H9 (cell line): Measurements from ENCODE around the gene POU6F2. TPM values are rescaled to one million over a fixed set of nuclear protein-coding genes. Genes with fewer than 3 reads are reported as not detected.

Experiments
- DNase-seq: peaks from one replicate; pipeline ENCODE4 v3.0.0-alpha.2; 2017
- H2AFZ ChIP-seq: one replicate; pipeline ENCODE4 v1.6.1; 2013; ENCODE audit warnings: mild to moderate bottlenecking, low read length, control low read depth, moderate library complexity
- H2AK5ac ChIP-seq: 2 replicates; pipeline ENCODE4 v1.6.1; 2013; ENCODE audit warnings: low read length, control low read depth, mixed read lengths; ENCODE audit not compliant: insufficient read length
- H2BK120ac ChIP-seq: one replicate; pipeline ENCODE4 v1.6.1; 2013; ENCODE audit warnings: low read depth, mild to moderate bottlenecking, low read length, control low read depth, inconsistent platforms; ENCODE audit not compliant: poor library complexity, severe bottlenecking
- H2BK12ac ChIP-seq: 2 replicates; pipeline ENCODE4 v1.6.1; 2013; ENCODE audit warnings: low read length, control low read depth, mixed read lengths, low read depth; ENCODE audit not compliant: insufficient read length
- H2BK15ac ChIP-seq: 2 replicates; pipeline ENCODE4 v1.6.1; 2013; ENCODE audit warnings: low read depth, low read length, control low read depth
- H2BK20ac ChIP-seq: one replicate; pipeline ENCODE4 v1.6.1; 2013; ENCODE audit warnings: low read depth, mild to moderate bottlenecking, low read length, control low read depth, inconsistent platforms; ENCODE audit not compliant: poor library complexity, severe bottlenecking
- H2BK5ac ChIP-seq: 2 replicates; pipeline ENCODE4 v1.6.1; 2013; ENCODE audit warnings: low read length, control low read depth, mixed read lengths; ENCODE audit not compliant: insufficient read length
- H3K14ac ChIP-seq: 2 replicates; pipeline ENCODE4 v1.6.1; 2013; ENCODE audit warnings: low read length, control low read depth; ENCODE audit not compliant: insufficient read depth
- H3K18ac ChIP-seq: 2 replicates; pipeline ENCODE4 v1.6.1; 2013; ENCODE audit warnings: low read depth, mild to moderate bottlenecking, mixed read lengths, low read length, control low read depth; ENCODE audit not compliant: insufficient read length
- H3K23ac ChIP-seq: 2 replicates; pipeline ENCODE4 v1.6.1; 2013; ENCODE audit warnings: low read length, control low read depth, mixed read lengths, low read depth; ENCODE audit not compliant: insufficient read length
- H3K23me2 ChIP-seq: 2 replicates; pipeline ENCODE4 v1.6.1; 2013; ENCODE audit warnings: low read depth, mild to moderate bottlenecking, mixed read lengths, low read length, control low read depth; ENCODE audit not compliant: insufficient read length, poor library complexity, severe bottlenecking
- H3K27ac ChIP-seq: 2 replicates; pipeline ENCODE4 v1.5.1; 2013; ENCODE audit warnings: low read length, control low read depth, mixed read lengths, low read depth; ENCODE audit not compliant: insufficient read length
- H3K27me3 ChIP-seq: 2 replicates; pipeline ENCODE4 v1.6.1; 2013; ENCODE audit warnings: low read length, control low read depth, inconsistent platforms; ENCODE audit not compliant: insufficient read depth
- H3K4ac ChIP-seq: 2 replicates; pipeline ENCODE4 v1.6.1; 2013; ENCODE audit warnings: low read depth, mild to moderate bottlenecking, control low read depth, inconsistent platforms, low read length, moderate library complexity
- H3K4me1 ChIP-seq: 2 replicates; pipeline ENCODE4 v1.6.1; 2013; ENCODE audit warnings: low read length, control low read depth, inconsistent platforms; ENCODE audit not compliant: insufficient read depth
- H3K4me2 ChIP-seq: 2 replicates; pipeline ENCODE4 v1.6.1; 2013; ENCODE audit warnings: low read length, control low read depth, mixed read lengths; ENCODE audit not compliant: insufficient read length, insufficient read depth
- H3K56ac ChIP-seq: 2 replicates; pipeline ENCODE4 v1.6.1; 2013; ENCODE audit warnings: low read depth, mild to moderate bottlenecking, mixed read lengths, low read length, control low read depth; ENCODE audit not compliant: insufficient read length
- H3K79me1 ChIP-seq: 2 replicates; pipeline ENCODE4 v1.6.1; 2013; ENCODE audit warnings: low read depth, mild to moderate bottlenecking, moderate library complexity, low read length, control low read depth, inconsistent platforms; ENCODE audit not compliant: insufficient read depth, poor library complexity, severe bottlenecking
- H3K79me2 ChIP-seq: 2 replicates; pipeline ENCODE4 v1.6.1; 2013; ENCODE audit warnings: low read length, control low read depth, inconsistent platforms; ENCODE audit not compliant: insufficient read depth
- H3K9ac ChIP-seq: 2 replicates; pipeline ENCODE4 v1.6.1; 2013; ENCODE audit warnings: low read length, control low read depth, mixed read lengths; ENCODE audit not compliant: insufficient read length; ENCODE audit errors: extremely low read depth
- H3K9me3 ChIP-seq: one replicate; pipeline ENCODE4 v1.6.1; 2013; ENCODE audit warnings: low read depth, low read length, inconsistent platforms; ENCODE audit not compliant: control insufficient read depth
- H3T11ph ChIP-seq: one replicate; pipeline ENCODE4 v1.6.1; 2013; ENCODE audit warnings: mild to moderate bottlenecking, low read length, control low read depth, inconsistent platforms
- H4K20me1 ChIP-seq: one replicate; pipeline ENCODE4 v1.6.1; 2013; ENCODE audit not compliant: control insufficient read depth, insufficient read length, insufficient read depth
- H4K5ac ChIP-seq: 2 replicates; pipeline ENCODE4 v1.6.1; 2013; ENCODE audit warnings: low read depth, mild to moderate bottlenecking, mixed read lengths, low read length, control low read depth; ENCODE audit not compliant: insufficient read length
- H4K8ac ChIP-seq: replicated peaks from 2 replicates; pipeline ENCODE4 v1.6.1; 2013; ENCODE audit warnings: low read length, control low read depth, mixed read lengths, low read depth; ENCODE audit not compliant: insufficient read length
- H4K91ac ChIP-seq: 2 replicates; pipeline ENCODE4 v1.6.1; 2013; ENCODE audit warnings: low read depth, mild to moderate bottlenecking, moderate library complexity, mixed read lengths, low read length, control low read depth; ENCODE audit not compliant: insufficient read length
- H3K27ac Mint-ChIP-seq, 3 experiments: 2 replicates in 2 of 3; 3 replicates in 1 of 3; pipeline ENCODE4 v1.8.0; 2020 to 2021; ENCODE audit warnings: mixed read lengths in 3 of 3, mild to moderate bottlenecking in 1 of 3, moderate library complexity in 1 of 3
- H3K27me3 Mint-ChIP-seq: 2 replicates; pipeline ENCODE4 v1.8.0; 2021; ENCODE audit warnings: low read depth, mild to moderate bottlenecking, moderate library complexity, mixed read lengths
- H3K36me3 Mint-ChIP-seq, 3 experiments: 2 replicates in 2 of 3; 3 replicates in 1 of 3; pipeline ENCODE4 v1.8.0; 2020 to 2021; ENCODE audit warnings: low read depth in 3 of 3, mixed read lengths in 3 of 3; ENCODE audit not compliant: insufficient read depth in 1 of 3
- H3K4me1 Mint-ChIP-seq, 2 experiments: 2 replicates each; pipeline ENCODE4 v1.8.0; 2020; ENCODE audit warnings: mixed read lengths in 2 of 2
- H3K4me3 Mint-ChIP-seq, 2 experiments: 2 replicates in 1 of 2; 3 replicates in 1 of 2; pipeline ENCODE4 v1.8.0; 2020 to 2021; ENCODE audit warnings: mild to moderate bottlenecking in 2 of 2, mixed read lengths in 2 of 2, moderate library complexity in 1 of 2
- H3K9me3 Mint-ChIP-seq, 2 experiments: 2 replicates in 1 of 2; 3 replicates in 1 of 2; pipeline ENCODE4 v1.8.0; 2020; ENCODE audit warnings: mild to moderate bottlenecking in 2 of 2, mixed read lengths in 2 of 2, moderate library complexity in 1 of 2
- WGBS: extraction: QIAGEN DNeasy Blood & Tissue Kit; methylation state at CpG from one replicate; pipeline ENCODE4 v1.1.7; 2013; ENCODE audit warnings: missing lambda C conversion rate, low lambda C conversion rate, mixed read lengths; ENCODE audit not compliant: insufficient read length; ENCODE audit errors: extremely low coverage; 5-methylcytosine and 5-hydroxymethylcytosine counted together
- total RNA-seq: library from RNA; stranded (reverse); gene quantifications from 2 replicates; pipeline ENCODE4 v1.2.1, GENCODE V29; 2021
- TF ChIP-seq, protein P1 (sequence below): fragments of 200-600 bp; sonication (generic); conservative IDR thresholded peaks from 3 replicates; pipeline ENCODE4 v1.8.0; 2021; ENCODE audit warnings: antibody characterized with exemption, mild to moderate bottlenecking

POU6F2 gene
- total RNA-seq, 1 experiment from 2014 or later, result 1.9 TPM

DNA sequence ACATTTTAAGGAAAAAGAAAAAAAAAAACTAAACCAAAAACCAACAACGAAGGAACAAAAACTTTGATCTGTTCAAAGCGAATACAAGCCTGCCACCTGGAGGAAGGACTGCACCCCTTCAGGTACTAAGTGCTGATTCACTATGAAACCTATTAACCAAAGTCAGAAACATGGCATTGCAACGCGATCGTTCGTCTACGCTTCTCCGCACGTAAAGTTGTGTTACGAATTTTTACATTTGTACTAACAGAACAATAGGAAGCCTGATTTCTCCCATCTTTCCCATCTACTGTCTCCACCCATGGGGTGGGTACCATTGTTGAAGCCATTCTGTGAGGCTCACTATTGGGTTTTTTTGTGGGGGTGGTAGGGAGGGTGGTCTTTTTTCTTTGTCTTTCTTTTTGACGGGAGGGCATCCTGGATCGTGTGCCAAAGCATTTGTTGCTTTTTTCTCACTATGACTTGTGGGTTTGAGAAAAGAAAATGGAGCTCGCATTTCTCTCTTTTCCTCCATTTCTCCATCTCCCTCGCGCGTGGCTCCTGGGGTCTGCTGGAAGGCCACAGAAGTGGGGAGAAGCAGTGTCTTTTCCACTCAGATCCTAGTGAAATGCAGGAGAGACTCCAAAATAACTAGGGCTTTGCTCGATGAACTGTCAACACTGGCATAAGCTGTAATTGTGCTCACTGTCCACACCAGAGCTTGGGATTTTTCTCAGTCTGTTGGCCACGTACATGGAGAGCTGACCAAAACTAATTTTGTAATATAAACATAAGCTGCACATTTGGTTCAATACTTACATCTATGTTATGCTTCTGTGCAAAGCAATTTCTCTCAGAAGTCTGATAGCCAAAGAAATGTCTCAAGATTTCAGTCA is 487.6 kb downstream of the POU6F2 start:
- no peaks in the 10 kb centered on the region for H3K9me3 ChIP-seq
- H4K20me1 ChIP-seq, result no peaks in the 10 kb centered on the region
- H2BK20ac ChIP-seq, result peak overlapping the region; percentile 84
- H4K8ac ChIP-seq, result no peak overlapping the region
- no peak overlapping the region for H3T11ph ChIP-seq
- no peaks in the 10 kb centered on the region; the same call in 1 of the 2 replicates for H3K4me1 ChIP-seq
- no peak overlapping the region for H2BK15ac ChIP-seq
- peak overlapping the region; percentile 45 for H2BK12ac ChIP-seq
- no peaks in the 10 kb centered on the region for H3K27me3 Mint-ChIP-seq
- H3K23me2 ChIP-seq, result no peaks in the 10 kb centered on the region
- no peak overlapping the region for H4K91ac ChIP-seq
- H3K23ac ChIP-seq, result no peak overlapping the region
- H3K79me1 ChIP-seq, result no peaks in the 10 kb centered on the region
- H3K9me3 Mint-ChIP-seq, result no peaks in the 10 kb centered on the region
- H2AFZ ChIP-seq, result peak overlapping the region; percentile 9
- peaks cover 23 to 24% of the 10 kb centered on the region in 2 experiments for H3K4me1 Mint-ChIP-seq
- no peak overlapping the region for H3K56ac ChIP-seq
- H3K79me2 ChIP-seq, result no peaks in the 10 kb centered on the region
- H3K9ac ChIP-seq, result no peak overlapping the region
- H3K36me3 Mint-ChIP-seq, result no peaks in the 10 kb centered on the region
- H2BK5ac ChIP-seq, result no peak overlapping the region
- H3K18ac ChIP-seq, result peak overlapping the region; percentile 33
- H3K27ac Mint-ChIP-seq, result peak overlapping the region; percentile 6 to 95 (median 64); a peak in 5 of 7 replicates
- H3K27me3 ChIP-seq, result no peaks in the 10 kb centered on the region
- no peak overlapping the region for H4K5ac ChIP-seq
- H3K4me2 ChIP-seq, result peak overlapping the region; percentile 14
- TF ChIP-seq, protein P1, sequence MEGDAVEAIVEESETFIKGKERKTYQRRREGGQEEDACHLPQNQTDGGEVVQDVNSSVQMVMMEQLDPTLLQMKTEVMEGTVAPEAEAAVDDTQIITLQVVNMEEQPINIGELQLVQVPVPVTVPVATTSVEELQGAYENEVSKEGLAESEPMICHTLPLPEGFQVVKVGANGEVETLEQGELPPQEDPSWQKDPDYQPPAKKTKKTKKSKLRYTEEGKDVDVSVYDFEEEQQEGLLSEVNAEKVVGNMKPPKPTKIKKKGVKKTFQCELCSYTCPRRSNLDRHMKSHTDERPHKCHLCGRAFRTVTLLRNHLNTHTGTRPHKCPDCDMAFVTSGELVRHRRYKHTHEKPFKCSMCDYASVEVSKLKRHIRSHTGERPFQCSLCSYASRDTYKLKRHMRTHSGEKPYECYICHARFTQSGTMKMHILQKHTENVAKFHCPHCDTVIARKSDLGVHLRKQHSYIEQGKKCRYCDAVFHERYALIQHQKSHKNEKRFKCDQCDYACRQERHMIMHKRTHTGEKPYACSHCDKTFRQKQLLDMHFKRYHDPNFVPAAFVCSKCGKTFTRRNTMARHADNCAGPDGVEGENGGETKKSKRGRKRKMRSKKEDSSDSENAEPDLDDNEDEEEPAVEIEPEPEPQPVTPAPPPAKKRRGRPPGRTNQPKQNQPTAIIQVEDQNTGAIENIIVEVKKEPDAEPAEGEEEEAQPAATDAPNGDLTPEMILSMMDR, result peak; percentile 96
- H3K14ac ChIP-seq, result no peak overlapping the region; the same call in 1 of the 2 replicates
- H3K4ac ChIP-seq, result no peak overlapping the region
- H3K4me3 Mint-ChIP-seq, result peak overlapping the region in 1 of 2 experiments; percentile 45; a peak in 2 of 5 replicates
- no CpG with 5 or more reads among the region's 18 CpGs for WGBS
- peak; percentile 62 for DNase-seq
- no peak overlapping the region for H2BK120ac ChIP-seq
- H2AK5ac ChIP-seq, result no peak overlapping the region
- H3K27ac ChIP-seq, result no peak overlapping the region
